ENCODE results near the gene STH.
"Not testable (repeated sequence)": the region's sequence is repeated elsewhere in the genome, so short reads cannot be mapped to it uniquely, and the experiment has no call there.

The STH gene

GRCh38 chr17:46000757-46001156 is 1.7 kb downstream of the STH start:
- TF ChIP-seq ZNF274 (IDR thresholded peaks at IDR 0.05; ENCODE audit: low read depth, low read length) = no peak

DNA sequence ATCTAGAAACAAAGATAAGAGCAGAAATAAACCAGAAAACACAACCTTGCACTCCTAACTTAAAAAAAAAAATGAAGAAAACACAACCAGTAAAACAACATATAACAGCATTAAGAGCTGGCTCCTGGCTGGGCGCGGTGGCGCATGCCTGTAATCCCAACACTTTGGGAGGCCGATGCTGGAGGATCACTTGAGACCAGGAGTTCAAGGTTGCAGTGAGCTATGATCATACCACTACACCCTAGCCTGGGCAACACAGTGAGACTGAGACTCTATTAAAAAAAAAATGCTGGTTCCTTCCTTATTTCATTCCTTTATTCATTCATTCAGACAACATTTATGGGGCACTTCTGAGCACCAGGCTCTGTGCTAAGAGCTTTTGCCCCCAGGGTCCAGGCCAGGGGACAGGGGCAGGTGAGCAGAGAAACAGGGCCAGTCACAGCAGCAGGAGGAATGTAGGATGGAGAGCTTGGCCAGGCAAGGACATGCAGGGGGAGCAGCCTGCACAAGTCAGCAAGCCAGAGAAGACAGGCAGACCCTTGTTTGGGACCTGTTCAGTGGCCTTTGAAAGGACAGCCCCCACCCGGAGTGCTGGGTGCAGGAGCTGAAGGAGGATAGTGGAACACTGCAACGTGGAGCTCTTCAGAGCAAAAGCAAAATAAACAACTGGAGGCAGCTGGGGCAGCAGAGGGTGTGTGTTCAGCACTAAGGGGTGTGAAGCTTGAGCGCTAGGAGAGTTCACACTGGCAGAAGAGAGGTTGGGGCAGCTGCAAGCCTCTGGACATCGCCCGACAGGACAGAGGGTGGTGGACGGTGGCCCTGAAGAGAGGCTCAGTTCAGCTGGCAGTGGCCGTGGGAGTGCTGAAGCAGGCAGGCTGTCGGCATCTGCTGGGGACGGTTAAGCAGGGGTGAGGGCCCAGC is 2.6 kb downstream of the STH start:
- TF ChIP-seq ZNF274 (IDR thresholded peaks at IDR 0.05; ENCODE audit: low read depth, low read length) = no peak
- H3K4me3 ChIP-seq (ENCODE audit: low read length) = no peak overlapping the region

More at GRCh38 chr17:46000757-46001156, 1.7 kb downstream of the STH start:
- H3K4me3 ChIP-seq (ENCODE audit: low read length) = no peak overlapping the region

DNA sequence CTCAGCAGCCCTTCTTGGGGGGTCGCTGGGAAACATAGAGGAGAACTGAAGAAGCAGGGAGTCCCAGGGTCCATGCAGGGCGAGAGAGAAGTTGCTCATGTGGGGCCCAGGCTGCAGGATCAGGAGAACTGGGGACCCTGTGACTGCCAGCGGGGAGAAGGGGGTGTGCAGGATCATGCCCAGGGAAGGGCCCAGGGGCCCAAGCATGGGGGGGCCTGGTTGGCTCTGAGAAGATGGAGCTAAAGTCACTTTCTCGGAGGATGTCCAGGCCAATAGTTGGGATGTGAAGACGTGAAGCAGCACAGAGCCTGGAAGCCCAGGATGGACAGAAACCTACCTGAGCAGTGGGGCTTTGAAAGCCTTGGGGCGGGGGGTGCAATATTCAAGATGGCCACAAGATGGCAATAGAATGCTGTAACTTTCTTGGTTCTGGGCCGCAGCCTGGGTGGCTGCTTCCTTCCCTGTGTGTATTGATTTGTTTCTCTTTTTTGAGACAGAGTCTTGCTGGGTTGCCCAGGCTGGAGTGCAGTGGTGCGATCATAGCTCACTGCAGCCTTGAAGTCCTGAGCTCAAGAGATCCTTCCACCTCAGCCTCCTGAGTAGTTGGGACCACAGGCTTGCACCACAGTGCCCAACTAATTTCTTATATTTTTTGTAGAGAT is 3.4 kb downstream of the STH start:
- no peak for TF ChIP-seq ZNF274 (IDR thresholded peaks at IDR 0.05; ENCODE audit: low read depth, low read length)
- H3K4me3 ChIP-seq (ENCODE audit: low read length) = no peak overlapping the region

GRCh38 chr17:46002973-46003316 is 3.9 kb downstream of the STH start:
- no peak overlapping the region for H3K4me3 ChIP-seq (ENCODE audit: low read length)
- TF ChIP-seq ZNF274 (IDR thresholded peaks at IDR 0.05; ENCODE audit: low read depth, low read length) = no peak

DNA sequence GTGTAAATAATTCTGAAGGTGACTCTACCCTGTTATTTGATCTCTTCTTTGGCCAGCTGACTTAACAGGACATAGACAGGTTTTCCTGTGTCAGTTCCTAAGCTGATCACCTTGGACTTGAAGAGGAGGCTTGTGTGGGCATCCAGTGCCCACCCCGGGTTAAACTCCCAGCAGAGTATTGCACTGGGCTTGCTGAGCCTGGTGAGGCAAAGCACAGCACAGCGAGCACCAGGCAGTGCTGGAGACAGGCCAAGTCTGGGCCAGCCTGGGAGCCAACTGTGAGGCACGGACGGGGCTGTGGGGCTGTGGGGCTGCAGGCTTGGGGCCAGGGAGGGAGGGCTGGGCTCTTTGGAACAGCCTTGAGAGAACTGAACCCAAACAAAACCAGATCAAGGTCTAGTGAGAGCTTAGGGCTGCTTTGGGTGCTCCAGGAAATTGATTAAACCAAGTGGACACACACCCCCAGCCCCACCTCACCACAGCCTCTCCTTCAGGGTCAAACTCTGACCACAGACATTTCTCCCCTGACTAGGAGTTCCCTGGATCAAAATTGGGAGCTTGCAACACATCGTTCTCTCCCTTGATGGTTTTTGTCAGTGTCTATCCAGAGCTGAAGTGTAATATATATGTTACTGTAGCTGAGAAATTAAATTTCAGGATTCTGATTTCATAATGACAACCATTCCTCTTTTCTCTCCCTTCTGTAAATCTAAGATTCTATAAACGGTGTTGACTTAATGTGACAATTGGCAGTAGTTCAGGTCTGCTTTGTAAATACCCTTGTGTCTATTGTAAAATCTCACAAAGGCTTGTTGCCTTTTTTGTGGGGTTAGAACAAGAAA is 5.1 kb downstream of the STH start:
- TF ChIP-seq ZNF274 (IDR thresholded peaks at IDR 0.05; ENCODE audit: low read depth, low read length) = no peak
- H3K4me3 ChIP-seq (ENCODE audit: low read length) = no peak overlapping the region

DNA sequence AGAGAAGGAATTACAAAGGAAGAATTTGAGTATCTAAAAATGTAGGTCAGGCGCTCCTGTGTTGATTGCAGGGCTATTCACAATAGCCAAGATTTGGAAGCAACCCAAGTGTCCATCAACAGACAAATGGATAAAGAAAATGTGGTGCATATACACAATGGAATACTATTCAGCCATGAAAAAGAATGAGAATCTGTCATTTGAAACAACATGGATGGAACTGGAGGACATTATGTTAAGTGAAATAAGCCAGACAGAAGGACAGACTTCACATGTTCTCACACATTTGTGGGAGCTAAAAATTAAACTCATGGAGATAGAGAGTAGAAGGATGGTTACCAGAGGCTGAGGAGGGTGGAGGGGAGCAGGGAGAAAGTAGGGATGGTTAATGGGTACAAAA is 7.0 kb downstream of the STH start:
- H3K4me3 ChIP-seq (ENCODE audit: low read length) = not testable (repeated sequence)

DNA sequence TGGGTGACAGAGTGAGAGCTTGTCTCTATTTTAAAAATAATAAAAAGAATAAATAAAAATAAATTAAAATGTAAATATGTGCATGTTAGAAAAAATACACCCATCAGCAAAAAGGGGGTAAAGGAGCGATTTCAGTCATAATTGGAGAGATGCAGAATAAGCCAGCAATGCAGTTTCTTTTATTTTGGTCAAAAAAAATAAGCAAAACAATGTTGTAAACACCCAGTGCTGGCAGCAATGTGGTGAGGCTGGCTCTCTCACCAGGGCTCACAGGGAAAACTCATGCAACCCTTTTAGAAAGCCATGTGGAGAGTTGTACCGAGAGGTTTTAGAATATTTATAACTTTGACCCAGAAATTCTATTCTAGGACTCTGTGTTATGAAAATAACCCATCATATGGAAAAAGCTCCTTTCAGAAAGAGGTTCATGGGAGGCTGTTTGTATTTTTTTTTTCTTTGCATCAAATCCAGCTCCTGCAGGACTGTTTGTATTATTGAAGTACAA is 8.5 kb downstream of the STH start:
- H3K4me3 ChIP-seq (ENCODE audit: low read length) = no peak overlapping the region
- TF ChIP-seq ZNF274 (IDR thresholded peaks at IDR 0.05; ENCODE audit: low read depth, low read length) = no peak

DNA sequence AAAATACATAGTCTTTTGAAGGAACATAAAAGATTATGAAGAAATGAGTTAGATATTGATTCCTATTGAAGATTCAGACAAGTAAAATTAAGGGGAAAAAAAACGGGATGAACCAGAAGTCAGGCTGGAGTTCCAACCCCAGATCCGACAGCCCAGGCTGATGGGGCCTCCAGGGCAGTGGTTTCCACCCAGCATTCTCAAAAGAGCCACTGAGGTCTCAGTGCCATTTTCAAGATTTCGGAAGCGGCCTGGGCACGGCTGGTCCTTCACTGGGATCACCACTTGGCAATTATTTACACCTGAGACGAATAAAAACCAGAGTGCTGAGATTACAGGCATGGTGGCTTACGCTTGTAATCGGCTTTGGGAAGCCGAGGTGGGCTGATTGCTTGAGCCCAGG is 9.5 kb downstream of the STH start:
- no peak for TF ChIP-seq ZNF274 (IDR thresholded peaks at IDR 0.05; ENCODE audit: low read depth, low read length)

GRCh38 chr17:46009681-46010596 is 10.9 kb downstream of the STH start:
- H3K4me3 ChIP-seq (ENCODE audit: low read length) = no peak overlapping the region
- TF ChIP-seq ZNF274 (IDR thresholded peaks at IDR 0.05; ENCODE audit: low read depth, low read length) = no peak

More for the DNA sequence above, 9.5 kb downstream of the STH start:
- H3K4me3 ChIP-seq (ENCODE audit: low read length) = no peak overlapping the region

GRCh38 chr17:46010597-46011186 is 11.6 kb downstream of the STH start:
- H3K4me3 ChIP-seq (ENCODE audit: low read length) = no peak overlapping the region
- TF ChIP-seq ZNF274 (IDR thresholded peaks at IDR 0.05; ENCODE audit: low read depth, low read length) = no peak

- no peak overlapping the region for H3K4me3 ChIP-seq (ENCODE audit: low read length)
- no peak for TF ChIP-seq ZNF274 (IDR thresholded peaks at IDR 0.05; ENCODE audit: low read depth, low read length)
Observed at GRCh38 chr17:46011711-46012505, 12.9 kb downstream of the STH start.

DNA sequence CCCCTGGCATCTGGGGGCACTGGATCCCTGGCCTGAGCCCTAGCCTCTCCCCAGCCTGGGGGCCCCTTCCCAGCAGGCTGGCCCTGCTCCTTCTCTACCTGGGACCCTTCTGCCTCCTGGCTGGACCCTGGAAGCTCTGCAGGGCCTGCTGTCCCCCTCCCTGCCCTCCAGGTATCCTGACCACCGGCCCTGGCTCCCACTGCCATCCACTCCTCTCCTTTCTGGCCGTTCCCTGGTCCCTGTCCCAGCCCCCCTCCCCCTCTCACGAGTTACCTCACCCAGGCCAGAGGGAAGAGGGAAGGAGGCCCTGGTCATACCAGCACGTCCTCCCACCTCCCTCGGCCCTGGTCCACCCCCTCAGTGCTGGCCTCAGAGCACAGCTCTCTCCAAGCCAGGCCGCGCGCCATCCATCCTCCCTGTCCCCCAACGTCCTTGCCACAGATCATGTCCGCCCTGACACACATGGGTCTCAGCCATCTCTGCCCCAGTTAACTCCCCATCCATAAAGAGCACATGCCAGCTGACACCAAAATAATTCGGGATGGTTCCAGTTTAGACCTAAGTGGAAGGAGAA is 13.5 kb downstream of the STH start:
- H3K4me3 ChIP-seq (ENCODE audit: low read length) = no peak overlapping the region
- no peak for TF ChIP-seq ZNF274 (IDR thresholded peaks at IDR 0.05; ENCODE audit: low read depth, low read length)
